GM18861 (cell line): ENCODE data around the gene ANXA4.

Experiments
- ATAC-seq: cut with Tn5 transposase; IDR thresholded peaks from one replicate; pipeline ENCODE4 v1.9.1; 2021; ENCODE audit not compliant: unreplicated experiment

The ANXA4 gene

GRCh38 chr2:69776886-69777785, 35.2 kb downstream of the ANXA4 start:
- ATAC-seq, result no peak

- no peak for ATAC-seq
Observed at GRCh38 chr2:69777786-69778105, 35.8 kb downstream of the ANXA4 start.

GRCh38 chr2:69779258-69780001, 37.5 kb downstream of the ANXA4 start:
- no peak for ATAC-seq

DNA sequence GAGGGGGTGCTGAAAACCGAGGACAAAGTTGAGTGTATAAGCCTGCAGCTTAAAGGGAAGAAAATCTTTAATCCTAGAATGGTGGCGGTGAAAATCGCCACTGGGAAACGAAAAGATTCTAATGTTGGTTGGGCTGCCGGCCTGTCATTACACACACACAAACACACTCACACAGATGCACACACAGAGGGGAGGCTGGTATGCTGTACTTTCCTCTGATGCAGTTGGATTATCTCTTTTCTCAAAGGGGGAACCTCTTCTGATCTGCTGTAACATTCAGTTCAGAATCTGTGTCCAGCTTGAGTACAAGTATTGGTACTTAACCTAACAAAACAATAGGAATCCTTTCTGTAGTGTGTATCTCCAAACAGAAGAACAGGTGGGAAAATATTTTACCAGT, 39.0 kb downstream of the ANXA4 start:
- ATAC-seq, result no peak

- ATAC-seq, result peak; percentile 51
Observed at GRCh38 chr2:69781321-69782248, 39.7 kb downstream of the ANXA4 start.

- ATAC-seq, result no peak
Observed at GRCh38 chr2:69784228-69784627, 42.3 kb downstream of the ANXA4 start.

GRCh38 chr2:69785358-69785757, 43.4 kb downstream of the ANXA4 start:
- ATAC-seq, result no peak

GRCh38 chr2:69786052-69786560, 44.2 kb downstream of the ANXA4 start:
- ATAC-seq, result no peak

DNA sequence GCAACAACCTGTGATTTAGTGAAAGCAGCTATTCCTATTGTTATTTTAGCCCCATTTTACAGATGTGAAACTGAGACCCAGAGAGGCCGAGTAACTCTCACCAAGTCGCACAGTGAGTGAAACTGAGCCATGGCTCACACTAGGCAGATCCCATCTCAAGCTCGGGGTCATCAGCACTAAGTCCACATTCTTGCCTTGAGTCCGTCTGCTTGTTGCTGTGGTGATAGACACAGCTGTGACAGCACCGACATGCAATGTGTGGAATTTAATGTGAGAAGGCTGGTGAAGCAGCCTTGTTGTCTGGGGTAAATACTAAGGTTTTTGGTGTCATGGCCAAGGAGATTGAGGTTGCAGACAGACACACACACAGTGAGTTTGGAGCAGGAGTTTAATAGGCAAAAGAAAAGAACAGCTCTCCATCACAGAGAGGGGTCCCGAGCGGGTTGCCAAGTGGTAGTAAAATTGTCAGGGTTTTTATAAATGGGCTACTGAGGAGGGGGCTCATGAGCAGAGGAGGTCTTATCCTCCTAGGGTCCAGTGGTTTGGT, 47.3 kb downstream of the ANXA4 start:
- ATAC-seq, result no peak

DNA sequence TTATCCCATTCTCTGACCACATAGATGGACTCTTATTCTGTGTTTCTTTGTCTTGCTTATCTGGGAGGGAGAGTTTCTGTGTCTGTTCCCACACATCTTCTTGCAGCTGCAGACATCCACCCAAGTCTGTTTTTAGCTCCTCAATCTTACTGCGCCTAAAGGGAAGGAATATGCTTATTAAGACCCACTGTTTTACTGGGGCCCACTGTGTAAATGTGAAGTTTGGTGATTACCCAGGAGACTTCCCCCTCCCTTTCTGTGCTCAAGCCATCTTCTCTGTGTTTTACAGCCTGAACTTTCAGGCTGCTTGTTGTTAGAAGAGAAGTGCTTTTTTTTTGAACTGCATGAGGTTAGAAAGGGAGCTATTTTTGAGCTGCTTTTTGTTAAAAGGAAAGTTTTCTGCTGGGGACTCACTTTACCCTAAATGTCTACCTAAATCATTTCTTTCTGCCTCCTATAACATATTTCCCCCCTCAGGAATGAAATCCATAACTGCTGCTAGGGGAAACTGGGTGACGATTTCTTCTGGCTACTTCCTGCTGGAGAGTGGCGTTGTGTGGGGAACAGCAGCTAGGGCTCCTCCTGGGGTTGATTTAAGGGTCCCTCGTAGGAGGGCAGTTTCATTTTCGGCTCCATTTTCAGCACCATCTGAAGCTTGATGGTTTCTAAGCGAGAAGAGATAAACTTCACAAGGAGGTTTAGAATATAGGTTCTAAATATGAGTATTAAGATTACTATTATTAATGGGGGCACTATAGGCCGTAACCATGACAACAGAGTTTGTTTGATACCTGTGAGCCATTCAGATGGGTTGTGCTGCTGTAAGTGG, 48.1 kb downstream of the ANXA4 start:
- ATAC-seq, result peak; percentile 42

DNA sequence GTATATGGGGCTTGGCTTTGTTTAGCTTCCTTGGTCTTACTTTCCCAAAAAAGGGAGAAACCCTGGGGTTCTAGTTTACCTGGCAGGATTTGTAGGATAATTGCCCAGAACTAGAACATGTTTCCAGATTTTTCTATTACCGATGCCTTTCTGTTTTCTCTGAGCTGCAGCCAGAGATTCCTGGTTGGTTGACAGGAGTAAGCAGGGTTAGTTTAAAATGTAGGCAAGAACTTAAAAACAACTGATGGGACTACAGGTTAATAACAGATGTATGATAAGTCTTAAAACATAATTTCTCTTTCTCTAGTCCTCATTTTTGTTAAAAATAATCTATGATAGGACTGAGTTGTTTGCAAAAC, 48.6 kb downstream of the ANXA4 start:
- ATAC-seq, result no peak

DNA sequence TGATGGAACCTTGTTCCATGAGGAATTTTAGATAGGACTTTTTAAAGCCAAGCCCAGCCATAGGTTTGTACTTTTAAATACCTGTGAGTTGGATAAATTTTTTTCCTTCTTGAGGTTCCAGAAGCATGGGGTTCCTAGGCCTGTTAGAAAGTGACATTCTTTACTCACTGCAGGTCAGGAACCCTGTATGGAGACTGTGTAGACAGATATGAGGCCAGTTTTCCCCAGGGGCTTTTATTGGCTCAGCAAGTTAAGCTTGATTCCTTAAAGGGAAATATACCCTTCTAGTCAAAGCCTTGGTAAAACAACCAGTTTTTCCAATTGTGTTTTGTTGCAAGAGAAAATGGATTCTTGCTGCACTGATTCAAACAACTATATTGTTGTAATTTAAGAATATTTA, 49.1 kb downstream of the ANXA4 start:
- no peak for ATAC-seq

DNA sequence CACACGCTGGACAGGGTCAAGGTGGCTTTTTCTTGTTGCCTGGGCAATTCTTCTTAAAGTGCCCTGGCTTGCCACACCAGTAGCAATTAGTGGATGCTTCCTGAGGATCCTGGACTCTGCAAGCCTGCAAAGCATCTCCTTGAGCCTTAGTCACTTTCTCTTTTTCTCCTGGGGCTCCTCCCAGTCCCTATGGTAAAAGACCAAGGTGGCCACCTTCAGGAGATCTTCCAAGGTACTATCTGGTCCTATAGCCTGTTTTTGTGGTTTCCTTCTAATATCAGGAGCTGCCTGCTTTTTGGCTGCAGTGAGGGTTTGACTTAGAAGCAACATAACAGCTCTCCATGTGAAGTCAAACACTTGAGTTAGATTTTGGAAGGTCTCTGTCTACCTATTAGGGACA, 54.2 kb downstream of the ANXA4 start:
- ATAC-seq, result no peak

GRCh38 chr2:69797235-69797634, 55.3 kb downstream of the ANXA4 start:
- ATAC-seq, result no peak

- no peak for ATAC-seq
Observed at GRCh38 chr2:69797836-69798289, 55.9 kb downstream of the ANXA4 start.

GRCh38 chr2:69798290-69798908, 56.5 kb downstream of the ANXA4 start:
- ATAC-seq, result peak; percentile 9

GRCh38 chr2:69798909-69799526, 57.1 kb downstream of the ANXA4 start:
- ATAC-seq, result peak; percentile 42

DNA sequence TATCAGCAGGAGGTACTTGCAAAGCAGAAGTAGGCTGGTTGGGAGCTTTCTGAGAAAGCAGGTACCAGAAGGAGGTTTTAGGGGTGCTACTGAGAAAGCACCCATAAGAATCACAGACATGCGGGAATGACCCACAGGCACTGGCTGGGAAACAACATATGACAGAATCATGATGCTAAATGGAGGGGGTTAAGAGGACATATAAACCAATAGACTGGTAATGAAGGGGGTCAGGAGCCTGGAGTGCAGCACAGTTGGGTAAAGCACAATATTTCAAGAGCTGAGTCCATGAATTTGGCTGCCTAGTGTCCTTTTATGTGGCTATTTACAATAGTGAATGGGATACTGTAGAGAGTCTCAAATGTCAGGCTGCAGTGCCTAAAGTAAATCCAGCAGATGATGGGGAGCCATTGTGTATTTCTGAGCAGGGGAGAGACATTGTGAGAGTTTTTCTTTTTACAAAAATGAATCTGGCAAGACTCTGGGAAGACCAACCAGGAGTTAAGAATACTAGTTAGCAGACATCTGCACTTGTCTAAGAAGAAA, 59.9 kb downstream of the ANXA4 start:
- ATAC-seq, result no peak
